Astrocyte of the spinal cord (primary cell): ENCODE results near the gene SLC16A10.

ENCODE experiments used
- DNase-seq: peaks from one replicate; pipeline ENCODE4 v3.0.0; 2011; ENCODE audit warnings: low read depth, low spot score
- H3K4me3 ChIP-seq: 2 replicates; pipeline ENCODE4 v1.5.1; 2011; ENCODE audit warnings: low read depth, mild to moderate bottlenecking, low read length, moderate library complexity
- CTCF ChIP-seq: IDR thresholded peaks from 2 replicates; pipeline ENCODE4 v1.5.1; 2012; ENCODE audit warnings: low read depth, mild to moderate bottlenecking, low read length, inconsistent platforms
- in situ Hi-C: cut with HindIII; loops from 2 replicates; pipeline ENCODE4 v1.10.0; 2017; ENCODE audit warnings: low sequenced_read_pairs

Gene SLC16A10

GRCh38 chr6:111173341-111173740 lies 86.0 kb downstream of the SLC16A10 start:
- no peak for DNase-seq
- H3K4me3 ChIP-seq, result no peak overlapping the region
- in situ Hi-C loops, result no loop called here
- no peak for TF ChIP-seq CTCF

DNA sequence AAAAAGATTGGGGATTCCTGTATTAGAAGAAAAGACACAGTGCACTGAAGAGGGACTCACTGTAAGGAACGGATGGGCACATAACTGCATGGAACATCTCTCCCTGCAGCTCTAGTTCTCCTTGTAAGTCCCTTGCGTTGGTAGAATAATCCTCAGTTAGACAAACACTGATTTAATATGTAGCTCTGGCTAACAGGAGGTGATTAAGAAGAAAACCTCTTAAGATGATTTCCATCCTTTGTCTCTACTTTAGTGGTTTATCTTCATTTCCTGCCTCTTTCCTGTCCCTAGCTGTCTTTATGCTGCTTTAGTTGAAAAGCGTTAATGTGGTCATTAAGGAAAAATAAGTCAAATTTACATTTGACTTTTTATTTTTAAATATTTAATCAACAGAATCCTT lies 86.6 kb downstream of the SLC16A10 start:
- no peak for DNase-seq

DNA sequence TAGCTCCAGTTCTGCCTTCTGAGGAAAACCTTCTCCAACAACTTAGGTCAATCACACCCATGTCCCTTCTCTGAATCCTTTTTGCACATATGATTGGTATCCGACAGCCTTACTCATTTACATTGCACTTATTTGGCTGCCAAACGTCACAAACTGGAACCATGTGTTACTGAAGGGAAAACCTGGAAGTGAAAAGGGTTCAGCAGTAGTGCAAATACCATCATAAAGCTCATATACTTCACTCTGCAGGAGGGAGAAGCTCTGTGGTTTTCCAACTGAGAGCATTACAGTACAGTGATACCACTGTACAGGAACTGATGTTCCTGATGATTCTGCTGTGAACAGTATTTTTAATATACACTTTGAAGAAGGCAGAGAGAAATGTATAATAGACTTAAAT lies 87.8 kb downstream of the SLC16A10 start:
- in situ Hi-C loops, result no loop called here

More for the DNA sequence above, 86.6 kb downstream of the SLC16A10 start:
- TF ChIP-seq CTCF, result no peak
- in situ Hi-C loops, result no loop called here
- H3K4me3 ChIP-seq, result no peak overlapping the region

DNA sequence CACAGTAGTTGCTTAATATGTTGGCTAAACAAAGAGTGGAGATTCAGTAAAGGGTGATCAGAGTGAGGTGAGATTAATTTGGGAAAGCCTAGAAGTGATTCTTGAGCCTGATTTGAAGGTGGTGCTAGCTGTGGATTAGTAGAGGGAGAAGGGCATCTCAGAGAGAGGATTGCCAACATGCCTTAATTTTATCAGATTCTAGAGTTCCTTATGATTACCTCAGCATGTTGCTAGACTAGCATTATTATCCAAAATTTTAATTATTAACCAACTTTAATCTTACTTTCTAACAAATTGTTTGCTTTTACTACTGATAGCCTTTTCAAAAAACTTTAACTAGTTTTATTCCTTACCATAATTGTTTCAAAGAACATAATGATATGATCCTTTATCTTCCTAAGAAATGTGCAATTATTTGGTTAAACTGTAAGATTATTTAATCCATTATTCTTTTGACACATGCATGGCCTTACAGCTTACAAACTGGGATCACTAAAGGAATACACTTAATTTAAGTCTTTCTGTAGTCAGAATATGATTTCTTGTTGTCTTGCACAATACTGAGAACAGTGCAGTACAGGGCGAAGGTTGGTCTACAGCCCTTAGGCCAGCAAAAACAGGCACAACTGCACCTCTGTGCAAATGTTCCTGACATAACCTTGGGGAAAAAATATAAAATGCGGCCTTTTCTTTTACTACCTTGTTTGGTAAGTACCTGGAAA lies 88.9 kb downstream of the SLC16A10 start:
- in situ Hi-C loops, result no loop called here
- DNase-seq, result no peak
- no peak overlapping the region for H3K4me3 ChIP-seq
- no peak for TF ChIP-seq CTCF

More for the DNA sequence above, 87.8 kb downstream of the SLC16A10 start:
- no peak for TF ChIP-seq CTCF
- DNase-seq, result peak; percentile 68
- H3K4me3 ChIP-seq, result no peak overlapping the region

GRCh38 chr6:111176760-111177099 lies 89.4 kb downstream of the SLC16A10 start:
- in situ Hi-C loops, result no loop called here
- H3K4me3 ChIP-seq, result no peak overlapping the region
- TF ChIP-seq CTCF, result no peak
- DNase-seq, result no peak

- H3K4me3 ChIP-seq, result no peak overlapping the region
- in situ Hi-C loops, result no loop called here
- no peak for TF ChIP-seq CTCF
- DNase-seq, result no peak
These were observed 89.8 kb downstream of the SLC16A10 start for GRCh38 chr6:111177131-111177530.
